Stimulated activated CD8-positive, alpha-beta memory T cell treated with anti-CD3 and anti-CD28 coated beads, Interleukin-4, amount 100 ng/mL, for 48 hours (primary cell): Measurements from ENCODE around the gene PTPRN2.

ENCODE experiments used
- DNase-seq: peaks from one replicate; pipeline ENCODE4 v3.0.0-alpha.2; 2020

The PTPRN2 gene

GRCh38 chr7:157881048-157881771 is 706.4 kb downstream of the PTPRN2 start:
- DNase-seq: no peak

GRCh38 chr7:157879391-157879790 is 708.2 kb downstream of the PTPRN2 start:
- DNase-seq: no peak

GRCh38 chr7:157877298-157878090 is 710.1 kb downstream of the PTPRN2 start:
- no peak for DNase-seq

- no peak for DNase-seq
These were observed 710.9 kb downstream of the PTPRN2 start for GRCh38 chr7:157876469-157877285.

GRCh38 chr7:157875230-157876179 is 712.1 kb downstream of the PTPRN2 start:
- peak; percentile 73 for DNase-seq

GRCh38 chr7:157874870-157875229 is 712.8 kb downstream of the PTPRN2 start:
- no peak for DNase-seq

- no peak for DNase-seq
These were observed 713.3 kb downstream of the PTPRN2 start for GRCh38 chr7:157874208-157874816.

GRCh38 chr7:157873664-157874063 is 714.0 kb downstream of the PTPRN2 start:
- DNase-seq: no peak

GRCh38 chr7:157873181-157873580 is 714.4 kb downstream of the PTPRN2 start:
- DNase-seq: no peak

- no peak for DNase-seq
These were observed 715.2 kb downstream of the PTPRN2 start for GRCh38 chr7:157872447-157872846.

GRCh38 chr7:157871681-157872080 is 715.9 kb downstream of the PTPRN2 start:
- DNase-seq: no peak

GRCh38 chr7:157870644-157871290 is 716.9 kb downstream of the PTPRN2 start:
- no peak for DNase-seq

GRCh38 chr7:157869793-157870192 is 717.8 kb downstream of the PTPRN2 start:
- DNase-seq: no peak

GRCh38 chr7:157867685-157868305 is 719.8 kb downstream of the PTPRN2 start:
- DNase-seq: no peak

- DNase-seq: no peak
These were observed 721.2 kb downstream of the PTPRN2 start for GRCh38 chr7:157866336-157866924.

- no peak for DNase-seq
These were observed 722.1 kb downstream of the PTPRN2 start for GRCh38 chr7:157865351-157866165.

- DNase-seq: no peak
These were observed 722.7 kb downstream of the PTPRN2 start for GRCh38 chr7:157864911-157865310.

- DNase-seq: no peak
These were observed 723.5 kb downstream of the PTPRN2 start for GRCh38 chr7:157863906-157864810.
